HS-5 (cell line): Measurements from ENCODE around the gene MED27.
"Not testable (repeated sequence)": the region's sequence is repeated elsewhere in the genome, so short reads cannot be mapped to it uniquely, and the experiment has no call there.

Experiments
- DNase-seq: peaks from one replicate; pipeline ENCODE4 v3.0.0-alpha.2; 2012; ENCODE audit warnings: low read depth

The MED27 gene

GRCh38 chr9:132075853-132076252, 3.8 kb downstream of the MED27 start:
- no peak for DNase-seq

DNA sequence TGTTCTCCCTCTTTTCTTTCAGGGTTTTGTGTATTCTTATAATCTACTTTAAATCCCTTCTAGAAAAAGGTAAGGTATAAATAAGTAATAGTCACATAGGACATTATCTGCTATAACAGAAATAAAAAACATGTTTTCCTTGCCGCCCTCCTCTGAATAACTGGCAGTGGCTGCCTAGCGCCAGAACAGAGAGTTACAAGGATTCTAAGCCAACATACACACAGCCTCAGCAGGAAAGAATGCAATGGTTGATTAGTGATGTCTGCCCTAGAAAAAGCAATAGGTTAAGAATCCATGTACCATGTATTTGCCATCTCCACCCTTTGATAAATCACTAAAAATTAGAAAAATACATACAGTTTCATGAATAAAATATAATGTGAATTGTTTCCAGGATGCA, 4.9 kb downstream of the MED27 start:
- no peak for DNase-seq

- no peak for DNase-seq
Observed at GRCh38 chr9:132071847-132072507, 7.7 kb downstream of the MED27 start.

GRCh38 chr9:132069046-132069898, 10.4 kb downstream of the MED27 start:
- no peak for DNase-seq

DNA sequence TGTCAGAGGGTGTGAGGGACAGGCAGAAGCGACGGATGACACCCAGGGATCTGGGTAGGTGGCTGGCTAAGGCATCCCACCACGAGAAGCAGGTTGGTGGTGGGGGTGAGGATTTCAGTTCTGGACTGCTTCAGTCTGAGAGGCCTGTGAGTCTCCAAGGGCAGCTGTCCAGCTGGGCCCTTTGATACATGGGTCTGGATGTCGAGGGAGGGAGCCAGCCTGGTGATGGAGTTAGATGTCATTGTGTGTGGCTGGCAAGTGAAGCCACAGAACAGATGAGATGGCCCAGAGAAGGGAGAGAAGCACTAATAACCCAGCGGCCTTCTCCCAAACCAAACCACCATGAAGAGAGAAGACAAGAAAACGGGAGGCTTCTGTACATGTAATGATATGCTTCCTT, 11.1 kb downstream of the MED27 start:
- no peak for DNase-seq

DNA sequence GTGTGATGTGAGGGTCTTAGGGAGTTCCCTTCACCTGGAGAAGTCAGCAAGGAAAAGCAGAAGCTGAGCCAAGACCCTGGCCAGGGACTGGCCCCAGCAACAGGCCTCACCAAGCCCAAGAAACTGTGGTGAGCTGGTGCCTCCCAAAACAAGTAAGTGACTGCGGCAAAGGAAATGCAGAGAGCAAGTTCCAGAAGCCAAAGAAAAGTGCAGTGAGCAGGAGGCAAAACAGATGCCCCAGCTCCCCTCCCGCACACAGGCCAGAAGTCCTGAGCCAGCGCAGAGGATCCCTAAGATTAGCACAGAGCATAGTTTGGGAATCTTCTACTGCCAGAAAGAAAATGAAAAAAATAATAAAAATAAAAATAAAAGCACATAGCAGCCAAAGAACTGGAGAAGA, 13.2 kb downstream of the MED27 start:
- DNase-seq: no peak

DNA sequence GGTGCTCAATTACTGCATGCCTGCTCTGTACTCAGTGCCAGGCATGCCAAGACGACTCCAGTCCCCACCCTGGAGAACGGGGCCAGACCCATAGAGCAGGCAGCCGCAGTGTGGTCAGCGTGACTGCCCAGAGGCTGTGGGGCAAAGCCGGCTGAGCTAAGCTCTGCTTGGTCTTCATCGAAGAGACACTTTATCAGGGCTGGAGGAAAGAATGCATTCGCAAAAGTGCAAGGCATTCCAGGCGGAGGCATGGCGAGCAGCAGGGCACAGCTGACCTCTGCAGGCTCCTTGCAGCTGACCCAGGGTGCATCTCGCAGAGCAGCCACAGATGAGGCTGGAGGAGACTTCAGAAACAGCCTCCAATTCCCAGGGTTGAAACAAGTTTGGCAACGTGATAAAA, 13.6 kb downstream of the MED27 start:
- DNase-seq: no peak

- DNase-seq: no peak
Observed at GRCh38 chr9:132063281-132063680, 16.4 kb downstream of the MED27 start.

DNA sequence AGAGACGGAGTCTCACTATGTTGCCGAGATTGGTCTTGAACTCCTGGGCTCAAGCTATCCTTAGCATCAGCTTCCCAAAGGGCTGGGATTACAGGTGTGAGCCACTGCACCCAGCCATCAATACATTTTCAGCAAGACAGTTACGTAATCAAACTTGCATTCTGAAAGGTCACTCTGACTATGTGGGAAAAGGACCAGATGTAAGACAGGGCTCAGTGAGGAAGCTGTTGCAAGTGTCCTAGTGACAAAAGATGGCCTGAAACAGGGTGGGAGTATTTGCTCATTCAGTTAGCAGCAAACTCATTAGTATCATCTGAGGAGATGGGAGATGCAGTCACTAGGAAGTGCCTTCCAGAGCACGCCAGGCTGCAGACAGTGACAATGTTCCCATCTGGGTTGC, 16.9 kb downstream of the MED27 start:
- no peak for DNase-seq

DNA sequence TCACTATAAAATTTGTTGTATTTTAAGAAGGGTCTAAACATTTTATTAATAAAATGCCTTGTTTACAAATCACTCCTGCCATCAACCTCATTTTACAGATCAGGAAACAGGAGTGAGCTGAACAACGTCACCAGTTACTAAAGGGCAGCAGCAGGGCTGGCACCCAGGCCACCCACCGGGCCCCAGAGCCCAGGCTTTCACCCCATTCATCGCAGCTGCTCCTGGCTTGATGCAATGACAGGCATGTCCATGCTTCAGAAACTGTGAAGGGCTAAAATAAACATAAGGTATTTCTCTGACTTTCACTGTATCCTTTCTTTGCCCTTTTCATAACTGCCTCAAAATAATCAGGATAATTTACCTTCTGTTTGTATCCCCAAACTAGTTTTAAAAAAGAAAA, 18.1 kb downstream of the MED27 start:
- DNase-seq: no peak

GRCh38 chr9:132059361-132059760, 20.3 kb downstream of the MED27 start:
- DNase-seq: no peak

DNA sequence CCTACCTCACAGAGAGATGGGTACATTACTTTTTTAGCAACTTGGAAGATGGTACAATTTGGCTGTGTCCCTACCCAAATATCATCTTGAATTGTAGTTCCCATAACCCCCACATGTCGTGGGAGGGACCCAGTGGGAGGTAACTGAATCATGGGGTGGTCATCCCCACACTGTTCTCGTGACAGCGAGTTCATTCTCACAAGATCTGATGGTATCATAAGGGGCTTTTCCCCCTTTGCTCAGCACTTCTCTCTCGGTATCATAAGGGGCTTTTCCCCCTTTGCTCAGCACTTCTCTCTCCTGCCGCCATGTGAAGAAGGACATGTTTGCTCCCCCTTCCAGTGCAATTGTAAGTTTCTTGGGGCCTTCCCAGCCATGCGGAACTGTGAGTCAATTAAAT, 21.4 kb downstream of the MED27 start:
- DNase-seq: not testable (repeated sequence)

- DNase-seq: no peak
Observed at GRCh38 chr9:132056717-132057560, 22.7 kb downstream of the MED27 start.

GRCh38 chr9:132055756-132056155, 23.9 kb downstream of the MED27 start:
- no peak for DNase-seq

- no peak for DNase-seq
Observed at GRCh38 chr9:132054024-132054423, 25.6 kb downstream of the MED27 start.

- no peak for DNase-seq
Observed at GRCh38 chr9:132049900-132050299, 29.8 kb downstream of the MED27 start.

GRCh38 chr9:132049323-132049882, 30.3 kb downstream of the MED27 start:
- no peak for DNase-seq

GRCh38 chr9:132048201-132048600, 31.5 kb downstream of the MED27 start:
- no peak for DNase-seq

DNA sequence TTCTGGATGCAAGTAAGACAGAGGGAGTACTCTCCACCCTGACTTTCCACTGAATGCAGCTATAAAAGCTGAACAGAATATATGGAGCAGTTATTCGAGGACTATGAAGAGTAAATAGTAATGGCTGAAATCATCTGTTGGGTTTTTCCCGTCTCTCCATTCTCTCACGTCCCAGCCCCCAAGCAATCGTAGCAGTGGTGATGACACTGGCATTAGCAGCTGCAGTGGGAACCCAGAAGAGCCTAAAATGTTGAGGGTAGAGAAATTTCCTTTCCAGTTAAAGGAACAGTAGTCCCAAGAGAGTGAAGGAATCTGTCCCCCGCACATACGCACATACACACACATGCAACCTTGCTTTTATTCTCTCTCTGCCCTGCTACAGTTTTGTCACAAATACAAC, 33.2 kb downstream of the MED27 start:
- DNase-seq: no peak

- no peak for DNase-seq
Observed at GRCh38 chr9:132044176-132044875, 35.3 kb downstream of the MED27 start.

DNA sequence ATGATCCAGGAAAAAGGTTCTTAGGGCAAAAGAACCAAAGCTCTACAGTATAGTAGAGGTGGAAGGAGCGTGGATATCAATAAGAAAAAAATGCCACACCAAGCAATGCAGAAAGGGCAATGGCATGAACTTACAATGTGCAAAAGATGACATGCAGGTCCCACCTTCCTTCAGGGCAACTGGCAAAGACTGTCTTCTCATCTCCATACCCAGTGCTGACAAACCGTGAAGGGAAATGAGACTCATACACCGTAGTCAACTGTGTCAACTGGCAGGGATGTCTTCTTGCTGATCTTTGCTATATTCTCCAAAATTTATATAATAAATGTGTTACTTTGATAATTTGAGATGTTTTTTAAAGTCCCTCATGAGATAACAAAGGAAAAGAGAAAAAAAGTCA, 36.0 kb downstream of the MED27 start:
- DNase-seq: no peak

DNA sequence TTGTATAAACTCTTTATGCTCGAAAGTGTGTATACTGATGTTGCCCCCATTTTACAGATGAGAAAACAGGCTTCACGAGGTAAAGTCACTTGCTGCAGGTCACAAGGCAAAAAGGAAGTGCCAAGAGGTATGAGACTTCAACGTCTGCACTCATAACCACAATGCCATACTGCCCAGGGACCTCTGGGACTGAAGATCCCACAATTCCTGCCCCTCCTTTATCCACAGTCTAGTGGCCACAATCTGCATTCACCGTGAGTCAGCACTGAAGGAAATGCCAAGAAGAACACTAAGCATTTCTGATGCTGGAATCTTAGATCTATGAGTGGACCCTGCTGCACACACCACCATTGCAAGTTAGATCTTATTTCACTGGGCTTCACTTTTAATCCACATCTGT, 37.3 kb downstream of the MED27 start:
- peak; percentile 96 for DNase-seq
